ENCODE results near the gene ACOX3. TPM values are rescaled to one million over a fixed set of nuclear protein-coding genes. Genes with fewer than 3 reads are reported as not detected.
"Not testable (repeated sequence)": the region's sequence is repeated elsewhere in the genome, so short reads cannot be mapped to it uniquely, and the experiment has no call there.

The ACOX3 gene
- total and polyA plus RNA-seq, 9 of the 15 experiments (the other 6 are each of a cell fraction or from before 2014, with no cell fraction given): 0.68 to 7.3 (median 3.7) TPM

- TF ChIP-seq SETDB1 (IDR thresholded peaks at IDR 0.05; ENCODE audit: low read length): no peak
Observed at GRCh38 chr4:8422327-8422726, 18.2 kb downstream of the ACOX3 start (continued).

- H3K27me3 ChIP-seq (ENCODE audit: control insufficient read depth in 2 of 2, insufficient read depth in 2 of 2, low read length in 2 of 2); CTCF ChIA-PET (ENCODE audit: low intra/inter-chr PET ratio); H2AFZ ChIP-seq (ENCODE audit: low read depth, low read length); H3K4me3 ChIP-seq; H3K9ac ChIP-seq (ENCODE audit: insufficient read depth in 1 of 2, low read depth in 2 of 2, low read length in 2 of 2); in situ Hi-C loops (cut with MboI); BruUV-seq (replicated peaks); intact Hi-C loops (cut with micrococcal nuclease); ATAC-seq; H3K9me3 ChIP-seq (replicated peaks; ENCODE audit: control insufficient read depth, insufficient read depth, low read depth, low read length); DNase-seq (ENCODE audit: extremely low read depth in 1 of 4, low spot score in 3 of 4); H3K9me1 ChIP-seq (ENCODE audit: control insufficient read depth, insufficient read depth, low read length); H3K36me3 ChIP-seq (ENCODE audit: control insufficient read depth, insufficient read depth, low read length); H3K79me2 ChIP-seq (ENCODE audit: control insufficient read depth, insufficient read depth, low read length); H3K4me2 ChIP-seq (ENCODE audit: insufficient read depth, low read length); H4K20me1 ChIP-seq (replicated peaks; ENCODE audit: control insufficient read depth, insufficient read depth, low read length); H3K27ac ChIP-seq (ENCODE audit: extremely low read depth, low read depth, low read length): not testable (repeated sequence)
- peak; percentile 32 for FAIRE-seq
- TF ChIP-seq CBFA2T3 (IDR thresholded peaks at IDR 0.05): peak; percentile 10; the same call in 1 of the 2 replicates
- POLR2A ChIA-PET: interaction anchor here (1.2 to 1.8 kb wide), 4 partner anchors 8 to 34 kb away, joined by 4 to 7 read pairs (median 4); no protein-coding TSS in a partner anchor
- peaks cover 11 to 13% of the 10 kb centered on the region in 2 experiments; a peak in 3 of 5 replicates for H3K4me1 ChIP-seq (replicated peaks in 1 of 2; ENCODE audit: control insufficient read depth in 2 of 2, insufficient read depth in 2 of 2, low read length in 2 of 2)
Observed at GRCh38 chr4:8420151-8420550, 20.4 kb downstream of the ACOX3 start.

DNA sequence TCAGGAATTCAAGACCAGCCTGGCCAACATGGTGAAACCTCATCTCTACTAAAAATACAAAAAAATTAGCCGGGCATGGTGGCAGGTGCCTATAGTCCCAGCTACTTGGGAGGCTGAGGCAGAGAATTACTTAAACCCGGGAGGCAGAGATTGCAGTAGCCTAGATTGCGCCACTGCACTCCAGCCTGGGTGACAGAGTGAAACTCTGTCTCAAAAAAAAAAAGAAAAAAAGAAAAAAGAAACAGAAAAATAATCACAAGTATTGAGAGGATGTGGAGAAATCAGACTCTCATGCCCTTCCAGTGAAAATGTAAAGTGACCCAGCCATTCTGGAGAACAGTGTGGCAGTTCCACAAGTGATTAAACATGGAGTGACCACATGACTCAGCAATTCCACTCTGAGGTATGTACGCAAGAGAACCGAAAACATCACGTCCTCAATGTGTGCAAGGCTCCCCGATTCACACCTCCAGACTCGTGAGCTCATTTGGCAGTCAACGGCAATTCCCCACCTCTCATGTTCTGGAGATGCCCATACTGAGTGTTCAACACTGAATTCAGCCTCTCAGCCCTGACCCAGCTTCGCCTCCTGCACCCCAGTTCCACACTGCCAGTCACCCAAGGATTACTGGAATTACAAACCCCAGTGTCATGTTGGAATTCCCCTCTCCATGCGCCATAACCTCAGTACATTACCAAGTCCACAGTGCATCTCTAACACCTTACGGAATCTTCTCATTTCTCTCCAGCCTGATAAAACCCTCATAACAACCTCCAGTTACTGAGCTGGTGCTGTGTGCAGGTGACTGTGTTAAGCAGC, 21.1 kb downstream of the ACOX3 start:
- FAIRE-seq (peak; percentile 92), ATAC-seq (peak; percentile 90), DNase-seq (ENCODE audit: extremely low read depth in 1 of 4, low spot score in 3 of 4) (peak in 1 of 4 experiments; percentile 55)
- Histone ChIP-seq H3K27ac (ENCODE audit: extremely low read depth, low read depth, low read length) (no peak overlapping the region), H4K20me1 (replicated peaks; ENCODE audit: control insufficient read depth, insufficient read depth, low read length) (no peaks in the 10 kb centered on the region), H3K4me2 (ENCODE audit: insufficient read depth, low read length) (peak overlapping the region; percentile 23; the same call in 1 of the 2 replicates), H3K27me3 (ENCODE audit: control insufficient read depth in 2 of 2, insufficient read depth in 2 of 2, low read length in 2 of 2) (no peaks in the 10 kb centered on the region), H3K9ac (ENCODE audit: insufficient read depth in 1 of 2, low read depth in 2 of 2, low read length in 2 of 2) (no peak overlapping the region), H3K4me3 (no peak overlapping the region), H3K79me2 (ENCODE audit: control insufficient read depth, insufficient read depth, low read length) (no peaks in the 10 kb centered on the region), H3K9me3 (replicated peaks; ENCODE audit: control insufficient read depth, insufficient read depth, low read depth, low read length) (no peaks in the 10 kb centered on the region), H2AFZ (ENCODE audit: low read depth, low read length) (no peak overlapping the region), H3K36me3 (ENCODE audit: control insufficient read depth, insufficient read depth, low read length) (peaks cover under 1% of the 10 kb centered on the region; the same call in 1 of the 3 replicates), H3K9me1 (ENCODE audit: control insufficient read depth, insufficient read depth, low read length) (no peaks in the 10 kb centered on the region), H3K4me1 (replicated peaks in 1 of 2; ENCODE audit: control insufficient read depth in 2 of 2, insufficient read depth in 2 of 2, low read length in 2 of 2) (peaks cover 11 to 13% of the 10 kb centered on the region in 2 experiments; a peak in 3 of 5 replicates)
- CTCF ChIA-PET (ENCODE audit: low intra/inter-chr PET ratio): no interaction called here
- POLR2A ChIA-PET: interaction anchor here (1.3 to 1.8 kb wide), 4 partner anchors 9 to 22 kb away, joined by 3 to 7 read pairs (median 4); partner anchors contain the start of genes ACOX3 and TRMT44
- in situ Hi-C loops (cut with MboI) (no loop called here), intact Hi-C loops (cut with micrococcal nuclease) (no loop called here)
- WGBS (ENCODE audit: insufficient coverage, low coverage, missing lambda C conversion rate): 42% methylated on average over 12 of the region's 12 CpGs
- no TSS peak for BruUV-seq (replicated peaks)
- TF ChIP-seq FIP1L1 (IDR thresholded peaks at IDR 0.05; ENCODE audit: low read depth, low read length, poor library complexity, severe bottlenecking): no peak
- TF ChIP-seq, protein P1, sequence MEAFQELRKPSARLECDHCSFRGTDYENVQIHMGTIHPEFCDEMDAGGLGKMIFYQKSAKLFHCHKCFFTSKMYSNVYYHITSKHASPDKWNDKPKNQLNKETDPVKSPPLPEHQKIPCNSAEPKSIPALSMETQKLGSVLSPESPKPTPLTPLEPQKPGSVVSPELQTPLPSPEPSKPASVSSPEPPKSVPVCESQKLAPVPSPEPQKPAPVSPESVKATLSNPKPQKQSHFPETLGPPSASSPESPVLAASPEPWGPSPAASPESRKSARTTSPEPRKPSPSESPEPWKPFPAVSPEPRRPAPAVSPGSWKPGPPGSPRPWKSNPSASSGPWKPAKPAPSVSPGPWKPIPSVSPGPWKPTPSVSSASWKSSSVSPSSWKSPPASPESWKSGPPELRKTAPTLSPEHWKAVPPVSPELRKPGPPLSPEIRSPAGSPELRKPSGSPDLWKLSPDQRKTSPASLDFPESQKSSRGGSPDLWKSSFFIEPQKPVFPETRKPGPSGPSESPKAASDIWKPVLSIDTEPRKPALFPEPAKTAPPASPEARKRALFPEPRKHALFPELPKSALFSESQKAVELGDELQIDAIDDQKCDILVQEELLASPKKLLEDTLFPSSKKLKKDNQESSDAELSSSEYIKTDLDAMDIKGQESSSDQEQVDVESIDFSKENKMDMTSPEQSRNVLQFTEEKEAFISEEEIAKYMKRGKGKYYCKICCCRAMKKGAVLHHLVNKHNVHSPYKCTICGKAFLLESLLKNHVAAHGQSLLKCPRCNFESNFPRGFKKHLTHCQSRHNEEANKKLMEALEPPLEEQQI (IDR thresholded peaks at IDR 0.05): no peak
- no peak for TF ChIP-seq SP1 (CRISPR knock-in tag; IDR thresholded peaks at IDR 0.05)
- TF ChIP-seq SAFB2 (IDR thresholded peaks at IDR 0.05; ENCODE audit: borderline replicate concordance, low read depth, low read length, severe bottlenecking): no peak
- TF ChIP-seq TRIM25 (IDR thresholded peaks at IDR 0.05; ENCODE audit: borderline replicate concordance): no peak
- TF ChIP-seq ZNF197 (CRISPR knock-in tag; IDR thresholded peaks at IDR 0.05; ENCODE audit: low read depth): no peak

Data from K562 (cell line).